Stimulated activated CD8-positive, alpha-beta memory T cell treated with anti-CD3 and anti-CD28 coated beads, Interleukin-7, amount 100 ng/mL, for 1 hour (primary cell): ENCODE data around the gene CEACAM16.
"Not testable (repeated sequence)": the region's sequence is repeated elsewhere in the genome, so short reads cannot be mapped to it uniquely, and the experiment has no call there.

Experiments
- DNase-seq, 2 donors: peaks; one replicate each; pipeline ENCODE4 v3.0.0-alpha.2; 2020; ENCODE audit warnings: low read depth in 2 of 2

CEACAM16 gene, protein sequence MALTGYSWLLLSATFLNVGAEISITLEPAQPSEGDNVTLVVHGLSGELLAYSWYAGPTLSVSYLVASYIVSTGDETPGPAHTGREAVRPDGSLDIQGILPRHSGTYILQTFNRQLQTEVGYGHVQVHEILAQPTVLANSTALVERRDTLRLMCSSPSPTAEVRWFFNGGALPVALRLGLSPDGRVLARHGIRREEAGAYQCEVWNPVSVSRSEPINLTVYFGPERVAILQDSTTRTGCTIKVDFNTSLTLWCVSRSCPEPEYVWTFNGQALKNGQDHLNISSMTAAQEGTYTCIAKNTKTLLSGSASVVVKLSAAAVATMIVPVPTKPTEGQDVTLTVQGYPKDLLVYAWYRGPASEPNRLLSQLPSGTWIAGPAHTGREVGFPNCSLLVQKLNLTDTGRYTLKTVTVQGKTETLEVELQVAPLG

DNA sequence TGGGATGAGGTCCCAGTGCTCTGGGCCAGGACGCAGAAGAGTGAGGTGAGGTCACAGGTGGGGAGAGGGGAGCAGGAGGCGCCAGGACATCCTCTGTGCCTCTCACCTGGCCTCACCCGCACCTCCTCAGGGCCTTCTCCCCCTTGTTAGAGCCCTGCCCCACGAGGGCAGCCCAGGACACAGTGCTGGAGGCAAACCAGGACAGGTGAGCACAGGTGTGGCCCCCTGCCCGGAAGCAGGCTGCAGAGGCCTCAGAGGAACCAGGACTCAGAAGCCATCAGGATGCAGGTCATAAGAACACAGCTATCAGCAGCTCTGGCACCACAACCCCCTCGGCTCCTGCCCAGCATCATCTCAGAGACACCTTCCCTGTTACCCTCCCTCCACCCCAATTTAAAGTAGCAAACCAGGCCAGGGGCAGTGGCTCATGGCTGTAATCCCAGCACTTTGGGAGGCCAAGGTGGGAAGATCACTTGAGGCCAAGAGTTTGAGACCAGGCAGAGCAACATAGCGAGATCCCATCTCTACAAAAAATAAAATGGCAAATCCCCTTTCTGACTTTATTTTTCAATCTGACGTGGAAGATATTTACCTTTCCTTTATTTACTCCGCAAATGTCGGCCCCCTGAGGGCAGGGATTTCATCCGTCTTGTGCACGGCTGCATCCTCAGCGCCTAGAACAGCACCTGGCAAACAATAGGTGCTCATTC is at the start of gene CEACAM16:
Gene CEACAM16, plus strand, starts transcription at position 660 of the 710 bp plus-strand sequence. CDS start 2,306 bp downstream, outside the sequence.
- DNase-seq, result no peak

DNA sequence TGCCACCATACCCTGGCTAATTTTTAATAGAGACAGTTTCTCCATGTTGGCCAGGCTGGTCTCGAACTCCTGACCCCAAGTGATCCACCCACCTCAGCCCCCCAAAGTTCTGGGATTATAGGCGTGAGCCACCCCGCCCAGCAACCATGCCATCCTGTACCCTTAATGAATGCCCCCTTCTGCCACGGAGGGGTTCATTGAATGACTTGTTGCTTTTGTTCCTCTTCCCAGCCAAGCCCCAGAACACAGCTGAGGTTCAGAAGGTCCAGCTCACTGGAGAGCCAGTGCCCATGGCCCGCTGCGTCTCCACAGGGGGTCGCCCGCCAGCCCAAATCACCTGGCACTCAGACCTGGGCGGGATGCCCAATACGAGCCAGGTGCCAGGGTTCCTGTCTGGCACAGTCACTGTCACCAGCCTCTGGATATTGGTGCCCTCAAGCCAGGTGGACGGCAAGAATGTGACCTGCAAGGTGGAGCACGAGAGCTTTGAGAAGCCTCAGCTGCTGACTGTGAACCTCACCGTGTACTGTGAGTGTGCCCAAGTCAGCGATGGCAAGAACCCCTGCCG is 49.3 kb upstream of the CEACAM16 start:
- DNase-seq, result no peak

DNA sequence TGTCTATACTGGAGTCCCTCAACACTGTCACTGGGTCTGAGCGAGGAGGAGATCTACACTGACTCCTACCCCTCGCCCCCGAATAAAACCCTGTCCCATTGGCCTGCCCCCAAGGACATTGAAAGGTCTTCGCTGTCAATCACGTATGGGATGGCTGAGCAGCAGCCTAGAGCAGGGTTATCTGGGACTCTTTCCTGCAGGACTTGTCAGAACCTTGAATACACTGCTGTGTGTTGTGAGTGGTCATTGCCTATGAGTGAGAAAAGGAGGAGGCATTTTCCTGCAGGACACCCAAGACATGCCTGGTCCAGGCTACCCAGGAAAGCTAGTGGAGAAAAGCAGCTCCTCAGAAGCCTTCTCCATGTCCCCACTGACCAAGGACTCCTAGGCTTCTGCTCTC is 45.6 kb upstream of the CEACAM16 start:
- DNase-seq, result no peak

DNA sequence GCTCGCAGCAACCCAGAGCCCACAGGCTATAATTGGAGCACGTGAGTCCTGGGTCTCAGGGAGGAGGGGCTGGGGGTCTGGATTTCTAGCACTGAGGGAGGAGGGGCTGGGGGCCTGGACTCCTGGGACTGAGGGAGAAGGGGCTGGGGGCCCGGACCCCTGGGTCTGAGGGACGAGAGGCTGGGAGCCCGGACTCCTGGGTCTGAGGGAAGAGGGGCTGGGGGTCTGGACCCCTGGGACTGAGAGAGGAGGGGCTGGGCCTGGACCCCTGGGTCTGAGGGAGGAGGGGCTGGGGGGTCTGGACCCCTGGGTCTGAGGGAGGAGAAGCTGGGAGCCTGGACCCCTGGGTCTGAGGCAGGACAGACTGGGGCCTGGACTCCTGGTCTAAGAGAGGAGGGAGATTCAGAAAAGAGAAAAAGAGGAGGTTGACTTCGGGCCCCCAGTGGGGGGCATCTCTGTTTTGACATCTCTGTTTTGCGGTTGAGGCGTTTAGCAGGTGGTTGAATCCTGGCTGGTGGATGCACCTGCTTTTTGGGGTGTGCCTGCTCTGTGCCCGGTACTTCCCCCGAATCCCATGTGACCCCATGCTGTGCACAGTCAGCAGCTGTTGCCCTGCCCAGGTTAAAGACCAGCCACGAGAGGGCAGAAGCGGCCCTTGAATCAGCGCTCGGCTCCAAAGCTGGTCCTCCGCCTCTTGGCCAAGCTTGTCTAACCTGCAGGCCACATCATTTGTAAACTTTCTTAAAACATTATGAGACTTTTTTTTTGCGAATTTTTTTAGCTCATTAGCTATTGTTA is 44.8 kb upstream of the CEACAM16 start:
- DNase-seq, result peak; percentile 14 to 36

DNA sequence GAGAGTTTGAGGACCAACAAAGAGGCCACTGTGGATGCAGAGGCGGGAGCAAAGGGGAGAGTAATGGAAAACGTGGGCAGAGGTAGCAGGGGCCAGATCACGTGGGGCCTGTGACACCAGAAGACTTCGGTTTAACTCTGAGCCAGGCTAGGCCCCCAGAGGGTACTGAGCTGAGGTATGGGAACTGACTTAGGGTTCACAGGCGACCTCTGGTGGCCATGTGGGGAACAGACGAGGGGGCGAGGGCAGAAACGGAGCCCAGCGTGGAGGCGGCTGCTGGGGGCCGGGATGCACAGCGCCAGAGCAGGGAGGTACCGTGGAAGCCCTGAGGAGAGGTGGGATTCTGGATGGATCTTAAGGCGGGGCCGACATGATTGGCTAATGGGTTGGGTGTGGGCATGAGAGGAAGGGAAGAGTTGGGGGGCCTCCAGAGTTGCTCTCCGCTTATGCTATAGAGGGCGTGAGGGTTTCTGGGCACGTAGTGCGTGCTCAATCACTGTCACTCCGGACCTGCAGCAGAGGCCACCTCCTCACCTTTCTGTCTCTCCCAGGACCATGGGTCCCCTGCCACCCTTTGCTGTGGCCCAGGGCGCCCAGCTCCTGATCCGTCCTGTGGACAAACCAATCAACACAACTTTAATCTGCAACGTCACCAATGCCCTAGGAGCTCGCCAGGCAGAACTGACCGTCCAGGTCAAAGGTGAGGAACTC is 41.6 kb upstream of the CEACAM16 start:
- DNase-seq, result peak; percentile 30 to 49

DNA sequence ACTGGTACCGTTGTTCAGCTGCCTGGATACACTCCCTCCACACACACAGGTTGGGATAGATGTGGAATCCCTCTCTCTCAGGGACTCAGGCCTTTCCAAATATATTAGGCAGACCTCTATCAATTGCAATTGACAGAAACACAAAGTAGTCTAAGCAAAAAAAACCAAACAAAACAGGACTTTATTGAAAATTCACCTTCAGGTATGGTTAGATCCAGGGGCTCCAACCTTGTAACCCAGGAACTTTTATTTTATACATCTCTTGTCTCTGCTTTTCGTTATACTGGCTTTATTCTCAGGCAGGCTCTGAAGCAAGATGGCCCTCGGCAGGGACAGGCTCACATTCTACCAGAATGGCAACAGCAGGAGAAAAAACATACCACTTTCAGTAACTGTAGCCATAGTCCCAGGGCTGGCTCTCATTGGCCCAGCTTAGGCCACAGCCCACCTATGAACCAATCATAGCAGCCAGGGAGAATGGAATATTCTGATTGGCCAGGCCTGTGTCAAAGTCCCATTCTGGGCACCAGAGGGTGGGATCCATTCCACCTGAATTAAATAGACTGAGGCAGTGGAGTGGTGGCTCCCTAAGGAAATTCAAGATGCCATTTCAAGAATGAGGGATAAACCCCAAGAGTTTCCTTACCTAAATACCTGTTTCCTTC is 40.8 kb upstream of the CEACAM16 start:
- no peak for DNase-seq

DNA sequence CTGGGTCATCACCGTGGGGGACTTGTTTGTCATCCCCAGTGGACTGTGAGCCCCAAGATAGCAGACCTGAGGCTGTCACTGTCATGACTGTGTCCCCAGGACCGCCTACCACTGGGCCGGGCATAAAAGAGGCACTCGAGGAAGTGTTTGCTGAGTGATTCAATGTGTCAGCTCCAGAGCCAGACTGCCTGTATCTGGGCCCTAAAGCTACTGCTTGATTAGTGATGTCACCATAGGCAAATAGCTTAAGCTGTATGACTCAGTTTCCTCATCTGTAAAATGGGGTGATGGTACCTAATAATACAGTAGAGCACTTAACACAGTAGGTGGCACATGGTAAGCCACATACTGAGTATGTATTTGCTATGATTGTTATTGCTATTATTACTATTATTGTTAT is 38.9 kb upstream of the CEACAM16 start:
- no peak for DNase-seq

DNA sequence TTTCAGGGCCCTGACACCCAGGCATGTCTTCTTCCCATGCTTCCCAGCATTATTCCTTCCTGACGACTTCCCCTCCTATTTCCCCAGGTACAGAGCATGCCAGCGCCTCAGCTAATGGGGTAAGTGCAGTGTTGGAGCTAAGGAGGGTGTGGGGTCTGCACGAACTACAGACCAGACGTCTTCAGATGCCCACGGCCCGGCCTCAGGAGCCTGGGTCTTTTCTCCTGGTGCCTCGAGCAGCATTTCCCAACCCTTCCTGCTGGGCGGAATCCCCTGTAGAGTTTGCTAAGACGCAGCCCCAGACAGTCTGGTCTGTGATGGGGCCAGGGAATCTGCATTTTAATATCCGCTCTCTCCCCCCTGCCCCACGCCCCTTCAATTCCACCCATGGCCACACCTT is 37.7 kb upstream of the CEACAM16 start:
- DNase-seq, result no peak

DNA sequence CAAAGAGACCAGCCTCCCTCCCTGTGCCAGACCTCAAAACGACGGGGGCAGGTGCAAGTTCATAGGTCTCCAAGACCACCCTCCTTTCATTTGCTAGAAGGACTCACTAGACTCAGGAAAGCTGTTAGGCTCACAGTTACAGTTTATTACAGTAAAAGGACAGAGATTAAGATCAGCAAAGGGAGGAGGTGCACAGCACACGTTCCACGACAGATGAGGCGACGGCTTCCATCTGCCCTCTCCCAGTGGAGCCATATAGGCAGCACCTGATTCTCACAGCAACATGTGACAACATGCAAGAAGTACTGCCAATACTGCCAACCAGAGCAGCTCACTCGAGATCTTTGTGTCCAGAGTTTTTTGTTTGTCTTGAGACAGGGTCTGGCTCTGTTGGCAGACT is 37.0 kb upstream of the CEACAM16 start:
- DNase-seq, result no peak

DNA sequence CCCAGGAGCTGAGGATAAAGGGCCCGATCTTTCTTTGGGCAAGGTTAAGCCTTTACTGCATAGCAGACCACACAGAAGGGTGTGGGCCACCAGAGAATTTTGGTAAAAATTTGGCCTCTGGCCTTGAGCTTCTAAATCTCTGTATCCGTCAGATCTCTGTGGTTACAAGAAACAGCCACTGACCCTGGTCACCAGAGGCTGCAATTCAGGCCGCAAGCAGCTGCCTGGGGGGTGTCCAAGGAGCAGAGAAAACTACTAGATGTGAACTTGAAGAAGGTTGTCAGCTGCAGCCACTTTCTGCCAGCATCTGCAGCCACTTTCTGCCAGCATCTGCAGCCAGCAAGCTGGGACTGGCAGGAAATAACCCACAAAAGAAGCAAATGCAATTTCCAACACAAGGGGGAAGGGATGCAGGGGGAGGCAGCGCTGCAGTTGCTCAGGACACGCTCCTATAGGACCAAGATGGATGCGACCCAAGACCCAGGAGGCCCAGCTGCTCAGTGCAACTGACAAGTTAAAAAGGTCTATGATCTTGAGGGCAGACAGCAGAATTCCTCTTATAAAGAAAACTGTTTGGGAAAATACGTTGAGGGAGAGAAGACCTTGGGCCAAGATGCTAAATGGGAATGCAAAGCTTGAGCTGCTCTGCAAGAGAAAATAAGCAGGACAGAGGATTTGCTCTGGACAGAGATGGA is 36.1 kb upstream of the CEACAM16 start:
- no peak for DNase-seq

DNA sequence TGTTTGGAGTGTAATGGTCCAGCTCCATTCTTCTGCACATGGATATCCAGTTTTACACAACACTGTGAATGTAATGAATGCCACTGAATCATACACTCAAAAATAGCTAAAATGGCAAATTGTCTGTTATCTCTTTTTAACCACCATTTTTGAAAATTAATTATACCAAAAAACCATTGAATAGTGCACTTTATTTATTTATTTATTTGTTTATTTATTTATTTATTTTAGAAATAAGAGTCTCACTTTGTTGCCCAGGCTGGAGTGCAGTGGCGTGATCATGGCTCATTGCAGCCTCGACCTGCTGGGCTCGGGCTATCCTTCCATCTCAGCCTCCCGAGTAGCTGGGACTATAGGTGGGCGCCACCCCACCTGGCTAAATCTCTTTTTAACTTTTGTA is 35.0 kb upstream of the CEACAM16 start:
- no peak for DNase-seq

DNA sequence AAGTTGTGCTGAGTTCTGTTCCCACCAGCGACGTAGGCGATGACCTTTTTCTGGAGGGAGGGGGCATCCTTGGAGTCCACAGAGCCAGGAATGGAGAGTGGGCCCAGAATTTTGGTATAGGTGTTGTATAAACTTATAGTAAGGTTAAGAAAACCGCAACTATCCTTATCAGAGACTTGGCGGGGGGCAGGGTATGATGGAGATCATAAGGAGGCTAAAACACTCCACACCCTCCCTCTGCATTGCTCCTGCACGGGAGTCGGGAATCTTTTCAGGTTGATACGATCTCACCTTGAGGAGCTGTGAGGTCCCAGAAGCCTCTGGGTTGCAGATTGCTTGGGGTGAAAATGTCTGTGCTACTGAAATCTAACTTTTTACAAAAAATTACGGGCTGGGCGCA is 34.0 kb upstream of the CEACAM16 start:
- no peak for DNase-seq

DNA sequence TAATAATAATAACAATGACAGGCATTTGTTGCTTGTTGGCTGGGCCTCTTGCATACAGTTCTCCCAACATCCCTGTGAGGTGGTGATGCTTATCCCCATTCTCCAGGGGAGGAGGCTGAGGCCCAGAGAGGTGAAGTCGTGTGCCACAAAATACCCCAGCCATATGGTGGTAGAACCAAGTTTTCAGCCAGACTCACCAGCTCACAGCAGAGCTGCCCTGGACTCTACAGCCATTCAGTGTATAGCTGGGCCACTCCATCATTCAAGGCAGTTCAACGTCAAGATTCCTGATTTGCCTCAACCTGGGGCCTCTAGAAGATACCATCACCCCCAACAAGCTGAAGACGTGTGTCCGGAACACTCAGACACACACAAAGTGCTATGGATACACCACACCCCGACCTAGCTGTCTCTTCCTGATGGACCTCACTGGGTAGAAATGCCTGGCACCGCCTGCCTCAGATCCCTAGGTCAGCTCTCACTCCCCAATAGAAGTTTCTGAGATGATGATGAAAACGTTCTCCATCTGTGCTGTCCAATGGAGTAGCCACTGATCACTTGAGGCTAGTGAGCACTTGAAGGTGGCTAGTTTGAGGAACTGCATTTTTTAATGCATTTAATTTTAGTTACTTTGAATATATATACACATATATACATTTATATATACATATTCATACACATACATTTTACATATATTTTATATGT is 31.9 kb upstream of the CEACAM16 start:
- no peak for DNase-seq

DNA sequence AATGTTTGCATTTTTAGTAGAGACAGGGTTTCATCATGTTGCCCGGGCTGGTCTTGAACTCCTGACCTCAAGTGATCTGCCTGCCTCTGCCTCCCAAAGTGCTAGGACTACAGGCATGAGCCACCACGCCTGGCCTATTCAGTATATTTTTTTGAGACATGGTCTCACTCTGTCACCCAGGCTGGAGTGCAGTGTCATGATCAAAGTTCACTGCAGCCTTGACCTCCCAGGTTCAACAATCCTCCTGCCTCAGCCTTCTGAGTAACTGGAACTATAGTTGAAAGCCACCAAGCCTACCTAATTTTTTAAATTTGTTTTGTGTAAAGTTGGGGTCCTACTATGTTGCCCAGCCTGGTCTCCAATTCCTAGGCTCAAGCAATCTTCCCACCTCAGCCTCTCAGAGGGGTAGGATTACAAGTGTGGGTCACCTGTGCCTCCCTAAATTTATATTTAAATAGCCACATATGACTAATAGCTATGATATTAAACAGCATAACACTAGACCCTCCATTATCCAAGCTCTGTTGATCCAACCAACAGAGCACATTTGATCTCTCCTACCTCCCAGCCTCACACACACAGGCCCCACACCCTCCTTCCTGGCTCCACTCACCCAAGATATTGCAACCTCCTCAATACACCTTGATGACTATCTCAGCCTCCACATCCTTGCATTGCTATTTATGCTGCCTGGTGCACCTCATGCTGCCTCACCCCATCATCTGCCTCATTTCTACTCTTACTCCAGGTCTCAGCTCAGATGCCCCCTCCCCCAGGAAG is 29.8 kb upstream of the CEACAM16 start:
- no peak for DNase-seq

DNA sequence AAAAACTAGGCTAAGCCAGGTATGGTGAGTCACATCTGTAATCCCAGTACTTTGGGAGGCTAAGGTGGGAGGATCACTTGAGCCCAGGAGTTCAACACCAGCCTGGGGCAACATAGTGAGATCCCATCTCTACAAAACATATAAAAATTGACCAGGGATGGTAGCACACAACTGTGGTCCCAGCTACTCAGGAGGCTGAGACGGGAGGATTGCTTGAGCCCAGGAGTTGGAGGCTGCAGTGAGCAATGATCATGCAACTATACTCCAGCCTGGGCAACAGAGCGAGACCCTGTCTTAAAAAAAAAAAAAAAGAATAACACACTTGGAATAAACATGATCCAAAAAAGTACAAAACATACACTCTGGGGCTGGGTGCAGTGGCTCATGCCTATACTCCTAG is 28.9 kb upstream of the CEACAM16 start:
- DNase-seq, result not testable (repeated sequence)

DNA sequence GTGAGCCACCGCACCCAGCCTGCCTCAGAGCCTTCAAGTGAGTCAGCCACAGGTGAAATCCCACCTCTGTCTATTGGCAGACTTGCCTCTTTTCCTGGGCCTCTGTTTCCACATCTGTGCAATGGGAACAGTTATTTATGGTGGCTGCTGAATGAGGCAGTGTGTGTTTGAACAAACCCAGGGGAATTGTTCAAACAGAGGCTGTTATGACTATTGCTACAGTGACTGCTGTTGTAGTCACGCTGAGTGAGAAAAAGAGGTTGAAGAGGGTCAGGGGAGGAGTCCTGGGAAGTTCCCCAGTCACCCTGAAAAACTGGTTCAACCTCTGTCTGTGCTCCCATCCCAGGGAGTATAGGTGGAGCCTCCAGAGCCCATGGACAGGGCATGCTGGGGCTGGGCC is 27.6 kb upstream of the CEACAM16 start, which contains the start of gene CEACAM19:
Gene CEACAM19, plus strand, starts transcription at position 83 of the 400 bp plus-strand sequence. CDS start 450 bp downstream, outside the sequence.
- DNase-seq, result no peak

DNA sequence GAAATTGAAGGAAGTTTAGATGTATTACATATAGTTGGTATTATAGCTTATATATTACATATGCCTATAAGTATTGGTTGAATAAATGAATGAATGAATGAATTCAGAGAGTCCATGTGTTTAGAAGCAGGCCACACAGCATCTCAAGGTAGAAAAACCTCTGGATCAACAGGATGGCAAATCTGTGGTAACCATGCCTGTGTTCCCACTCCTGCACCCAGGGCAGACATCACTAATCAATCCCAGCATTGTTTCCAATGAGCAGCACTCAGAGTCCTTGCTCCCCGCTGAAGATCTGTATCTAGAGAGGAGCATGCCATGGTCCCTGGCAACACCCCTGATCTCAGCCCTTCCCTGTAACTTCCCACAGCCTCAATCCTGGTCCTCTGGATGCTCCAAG is 26.7 kb upstream of the CEACAM16 start:
- DNase-seq, result no peak

DNA sequence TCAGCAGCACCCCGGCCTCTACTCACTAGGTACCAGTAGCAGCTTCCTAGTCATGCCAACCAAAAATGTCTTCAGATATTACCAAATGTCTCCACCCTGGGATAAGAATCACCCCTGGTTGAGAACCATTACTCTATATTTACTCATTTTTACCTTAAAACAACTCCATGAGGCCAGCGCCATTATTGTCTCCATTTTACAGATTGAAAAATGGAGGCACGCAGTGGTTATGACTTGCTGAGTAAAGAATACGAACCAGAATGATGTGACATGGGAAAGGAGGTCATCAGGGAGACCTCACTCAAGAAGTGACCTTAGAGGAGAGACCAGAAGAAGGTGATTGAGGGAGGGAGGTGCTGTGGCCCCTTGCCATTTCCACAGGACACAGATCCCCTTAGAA is 25.4 kb upstream of the CEACAM16 start:
- no peak for DNase-seq

DNA sequence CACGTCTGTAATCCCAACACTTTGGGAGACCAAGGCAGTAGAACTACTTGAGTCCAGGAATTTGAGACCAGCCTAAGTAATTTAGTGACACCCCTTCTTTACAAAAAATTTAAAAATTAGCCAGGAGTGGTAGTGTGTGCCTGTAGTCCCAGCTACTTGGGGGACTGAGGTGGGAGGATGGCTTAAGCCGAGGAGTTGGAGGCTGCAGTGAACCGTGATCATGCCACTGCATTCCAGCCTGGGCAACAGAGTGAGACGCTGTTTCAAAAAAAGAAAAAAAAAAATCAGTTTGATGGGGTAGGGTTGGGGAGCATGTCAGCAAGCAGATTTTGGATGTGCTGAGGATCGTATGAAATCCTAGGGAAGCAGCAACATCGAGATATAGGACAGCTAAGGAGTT is 23.4 kb upstream of the CEACAM16 start:
- DNase-seq, result no peak
